DMS 273 treated with DMSO at 0.1 percent for 48 hours (cell line): Measurements from ENCODE around the gene CD160.
"Not testable (repeated sequence)": the region's sequence is repeated elsewhere in the genome, so short reads cannot be mapped to it uniquely, and the experiment has no call there.

Experiments used
- DNase-seq: peaks from one replicate; lab custom pipeline; 2025; lab: John Stamatoyannopoulos, UW

CD160 gene

GRCh38 chr1:145719230-145720079 is at the start of gene CD160:
TSS of gene CD160 (plus strand) at chr1:145719499. CDS start at chr1:145728328, 8,829 bp downstream.
- no peak for DNase-seq

GRCh38 chr1:145670995-145671745 is 48.1 kb upstream of the CD160 start:
- not testable (repeated sequence) for DNase-seq

- DNase-seq: not testable (repeated sequence)
Measured at GRCh38 chr1:145673217-145673616, 46.1 kb upstream of the CD160 start.

GRCh38 chr1:145684858-145685257 is 34.4 kb upstream of the CD160 start:
- DNase-seq: not testable (repeated sequence)

- not testable (repeated sequence) for DNase-seq
Measured at GRCh38 chr1:145686078-145686477, 33.2 kb upstream of the CD160 start.

GRCh38 chr1:145688328-145688727 is 31.0 kb upstream of the CD160 start:
- DNase-seq: no peak

GRCh38 chr1:145688924-145689323 is 30.4 kb upstream of the CD160 start:
- no peak for DNase-seq

GRCh38 chr1:145689922-145690321 is 29.4 kb upstream of the CD160 start:
- DNase-seq: no peak

- peak; percentile 82 for DNase-seq
Measured at GRCh38 chr1:145690587-145691558, 28.4 kb upstream of the CD160 start.

- no peak for DNase-seq
Measured at GRCh38 chr1:145692785-145693443, 26.4 kb upstream of the CD160 start.

- DNase-seq: no peak
Measured at GRCh38 chr1:145695821-145696629, 23.3 kb upstream of the CD160 start.

GRCh38 chr1:145696630-145696960 is 22.7 kb upstream of the CD160 start:
- DNase-seq: no peak

GRCh38 chr1:145701306-145701862 is 17.9 kb upstream of the CD160 start:
- no peak for DNase-seq

- DNase-seq: no peak
Measured at GRCh38 chr1:145702052-145702451, 17.2 kb upstream of the CD160 start.

- no peak for DNase-seq
Measured at GRCh38 chr1:145702826-145703225, 16.5 kb upstream of the CD160 start.

GRCh38 chr1:145705622-145706021 is 13.7 kb upstream of the CD160 start:
- no peak for DNase-seq

GRCh38 chr1:145706086-145706664 is 13.1 kb upstream of the CD160 start:
- no peak for DNase-seq

- no peak for DNase-seq
Measured at GRCh38 chr1:145707183-145707867, 12.0 kb upstream of the CD160 start, which contains the start of gene PDZK1. TSS of gene PDZK1 (minus strand) at chr1:145707368. CDS start at chr1:145688021, 19,347 bp downstream.

- no peak for DNase-seq
Measured at GRCh38 chr1:145708063-145708462, 11.2 kb upstream of the CD160 start.
